ENCODE measurements around the gene THAP4.

DNA sequence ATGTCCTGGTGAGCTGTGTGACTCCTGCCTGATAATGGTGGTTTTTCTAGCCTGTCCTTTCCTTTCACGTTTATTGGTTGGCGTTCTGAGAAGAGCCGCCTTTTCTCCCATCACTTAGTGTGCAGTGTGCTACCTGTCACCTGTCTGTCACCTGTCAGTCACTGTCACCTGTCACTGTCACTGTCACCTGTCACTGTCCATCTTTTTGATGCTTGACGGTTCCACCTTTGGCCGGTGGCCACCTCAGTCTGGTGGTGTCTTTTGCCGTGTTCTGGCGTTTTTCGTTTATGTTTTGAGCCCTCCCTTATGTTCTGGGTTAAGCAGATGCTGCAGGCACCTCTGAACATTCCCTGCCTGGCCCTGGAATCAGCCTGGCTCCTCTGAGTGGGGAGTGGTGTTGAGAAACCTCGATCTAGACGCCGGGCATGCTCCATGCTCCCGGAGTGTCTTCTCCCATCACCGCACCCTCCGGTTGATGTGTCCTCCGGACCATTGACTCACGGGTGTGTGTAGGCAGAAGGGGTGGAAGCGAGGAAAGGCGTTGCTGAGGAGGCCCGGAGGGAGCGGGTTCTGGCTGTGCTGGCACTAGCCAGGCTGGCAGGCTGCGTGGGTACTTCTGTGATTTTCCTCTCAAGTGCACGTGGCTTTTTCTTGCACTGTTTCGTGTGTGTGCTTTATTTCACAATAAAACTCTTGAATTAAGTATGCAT lies 28.9 kb upstream of the THAP4 start:
- TF ChIP-seq POLR2AphosphoS5 (IDR thresholded peaks at IDR 0.05) (no peak), EP300 (IDR thresholded peaks at IDR 0.05) (no peak), POLR2A (IDR thresholded peaks at IDR 0.05) (no peak)
- TF ChIP-seq, protein P1, sequence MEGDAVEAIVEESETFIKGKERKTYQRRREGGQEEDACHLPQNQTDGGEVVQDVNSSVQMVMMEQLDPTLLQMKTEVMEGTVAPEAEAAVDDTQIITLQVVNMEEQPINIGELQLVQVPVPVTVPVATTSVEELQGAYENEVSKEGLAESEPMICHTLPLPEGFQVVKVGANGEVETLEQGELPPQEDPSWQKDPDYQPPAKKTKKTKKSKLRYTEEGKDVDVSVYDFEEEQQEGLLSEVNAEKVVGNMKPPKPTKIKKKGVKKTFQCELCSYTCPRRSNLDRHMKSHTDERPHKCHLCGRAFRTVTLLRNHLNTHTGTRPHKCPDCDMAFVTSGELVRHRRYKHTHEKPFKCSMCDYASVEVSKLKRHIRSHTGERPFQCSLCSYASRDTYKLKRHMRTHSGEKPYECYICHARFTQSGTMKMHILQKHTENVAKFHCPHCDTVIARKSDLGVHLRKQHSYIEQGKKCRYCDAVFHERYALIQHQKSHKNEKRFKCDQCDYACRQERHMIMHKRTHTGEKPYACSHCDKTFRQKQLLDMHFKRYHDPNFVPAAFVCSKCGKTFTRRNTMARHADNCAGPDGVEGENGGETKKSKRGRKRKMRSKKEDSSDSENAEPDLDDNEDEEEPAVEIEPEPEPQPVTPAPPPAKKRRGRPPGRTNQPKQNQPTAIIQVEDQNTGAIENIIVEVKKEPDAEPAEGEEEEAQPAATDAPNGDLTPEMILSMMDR (IDR thresholded peaks at IDR 0.05): no peak

All from stomach (tissue), 4 donors.